GM19238 (cell line): ENCODE results near the gene GOT1.

Experiments used
- DNase-seq: peaks from one replicate; pipeline ENCODE4 v3.0.0; 2011; ENCODE audit warnings: low spot score; ENCODE audit not compliant: insufficient read length

Gene GOT1

DNA sequence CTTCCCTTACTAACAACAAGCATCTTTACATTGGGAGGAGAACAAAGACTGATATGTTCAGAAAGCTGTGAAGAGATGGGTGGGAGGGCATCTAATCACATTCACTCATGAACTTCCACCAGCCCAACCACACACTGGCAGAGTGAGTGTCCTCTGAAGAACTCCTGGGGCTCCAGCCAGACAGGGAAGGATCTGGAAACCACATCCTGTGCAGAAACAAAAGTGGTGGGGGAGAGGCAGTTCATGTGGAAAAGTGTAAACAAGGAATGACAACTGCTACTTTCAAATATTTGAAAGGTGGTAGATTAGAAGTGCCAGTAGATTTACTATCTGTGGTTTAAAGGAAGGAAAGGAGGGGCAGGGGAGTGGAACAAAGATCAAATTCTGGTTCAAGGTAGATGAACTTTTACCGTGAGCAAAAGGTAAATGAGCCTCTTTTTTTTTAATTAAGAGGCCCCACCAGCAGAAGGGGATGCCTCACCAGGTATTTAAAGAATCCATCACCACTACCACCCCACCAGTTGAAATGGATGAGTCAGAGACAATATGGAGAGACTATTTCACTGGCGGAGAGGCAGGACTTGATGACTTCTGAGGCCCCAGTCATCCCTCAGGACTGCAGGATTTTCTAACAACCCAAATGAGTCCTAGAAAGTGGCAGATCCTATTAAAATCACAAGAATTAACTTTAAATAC is 34.5 kb downstream of the GOT1 start:
- DNase-seq: no peak

DNA sequence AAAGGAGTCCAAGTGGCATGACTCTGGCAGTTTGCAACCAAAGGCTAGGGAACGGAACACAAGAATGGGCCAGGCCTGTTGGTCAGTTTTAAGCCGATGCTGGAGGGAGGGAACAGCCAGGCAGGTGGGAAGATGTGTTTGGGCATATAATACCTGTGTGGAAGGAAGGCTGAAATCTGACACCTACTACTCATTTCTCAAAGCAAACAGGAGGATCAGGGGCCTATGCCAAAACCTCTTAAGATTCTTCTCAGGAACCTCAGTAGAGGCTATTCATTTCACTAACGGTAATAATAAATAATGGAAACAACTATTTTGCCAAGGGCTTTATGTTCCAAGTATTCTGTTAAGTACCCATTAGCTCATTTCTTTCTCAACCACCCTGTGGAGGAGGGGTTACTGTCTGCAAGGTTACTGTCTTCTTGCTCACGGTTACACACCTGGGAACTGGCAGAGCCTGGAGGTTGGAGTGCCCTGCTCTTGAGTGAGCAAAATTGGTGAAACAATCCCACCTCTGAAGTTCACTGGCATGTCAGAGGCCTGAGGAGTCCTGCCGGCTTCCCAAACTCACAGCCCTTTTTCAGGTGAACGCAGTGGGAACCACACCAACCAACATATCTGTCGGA is 35.5 kb downstream of the GOT1 start:
- DNase-seq: no peak

DNA sequence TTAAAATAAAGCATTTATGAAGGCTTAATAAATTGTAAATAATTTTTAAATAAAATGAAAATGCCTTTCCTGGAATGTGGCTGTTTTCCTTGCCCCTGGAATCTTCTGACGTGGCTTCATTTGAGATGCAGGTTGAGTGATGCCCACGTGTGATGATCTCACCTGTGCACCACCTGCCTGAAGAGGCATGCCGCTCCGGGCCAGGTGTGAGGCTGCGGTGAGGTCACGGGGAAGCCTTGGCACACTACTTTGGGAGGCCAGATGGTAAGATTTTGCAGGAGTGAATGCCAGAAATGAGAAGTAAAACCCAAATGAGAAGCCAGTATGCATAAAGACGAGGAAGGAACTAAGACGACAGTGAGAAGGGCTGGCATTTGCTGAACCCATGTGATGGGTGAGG is 36.2 kb downstream of the GOT1 start:
- DNase-seq: no peak

GRCh38 chr10:99393683-99394082 is 36.7 kb downstream of the GOT1 start:
- DNase-seq: no peak

DNA sequence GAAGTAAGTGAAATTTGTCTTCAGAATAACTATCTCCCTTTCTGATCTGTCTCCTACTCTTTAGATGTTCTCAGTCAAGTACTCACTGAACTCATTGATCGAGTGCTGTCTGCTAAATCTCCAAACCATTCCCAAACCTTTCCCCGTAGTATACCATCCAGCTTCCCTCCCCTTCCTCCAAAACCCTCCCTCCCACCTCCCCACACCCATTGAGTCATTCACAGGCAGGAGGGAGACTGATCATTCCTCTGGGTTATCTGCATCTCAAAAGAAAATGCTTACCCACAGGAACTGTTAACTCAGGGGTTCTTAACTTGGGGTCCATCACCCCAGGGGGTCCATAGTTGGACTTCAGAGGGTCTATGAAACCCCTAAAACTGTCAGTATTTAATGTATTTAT is 37.4 kb downstream of the GOT1 start:
- no peak for DNase-seq

- no peak for DNase-seq
These were observed 39.1 kb downstream of the GOT1 start for GRCh38 chr10:99391346-99391745.

- no peak for DNase-seq
These were observed 40.5 kb downstream of the GOT1 start for GRCh38 chr10:99389729-99390480.

DNA sequence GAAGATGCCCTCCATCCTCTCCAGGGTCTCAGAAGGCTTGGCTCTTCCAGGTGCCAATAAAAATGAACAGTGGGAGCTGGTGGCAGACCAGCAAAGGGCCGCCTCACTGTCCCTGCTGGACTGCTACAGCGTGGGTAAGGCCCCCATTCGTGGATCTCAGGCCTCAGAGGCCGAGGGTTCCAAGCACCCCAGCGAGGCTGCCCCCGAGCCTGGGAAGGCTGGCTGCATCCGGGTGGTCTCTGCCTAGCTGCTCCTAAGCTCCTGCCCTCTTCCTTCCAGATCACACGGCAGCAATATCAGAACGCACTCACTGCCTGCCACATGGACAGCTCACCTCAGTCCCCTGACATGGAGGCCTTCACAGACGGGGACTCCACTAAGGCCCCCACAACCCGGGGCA is 42.9 kb downstream of the GOT1 start:
- DNase-seq: no peak

DNA sequence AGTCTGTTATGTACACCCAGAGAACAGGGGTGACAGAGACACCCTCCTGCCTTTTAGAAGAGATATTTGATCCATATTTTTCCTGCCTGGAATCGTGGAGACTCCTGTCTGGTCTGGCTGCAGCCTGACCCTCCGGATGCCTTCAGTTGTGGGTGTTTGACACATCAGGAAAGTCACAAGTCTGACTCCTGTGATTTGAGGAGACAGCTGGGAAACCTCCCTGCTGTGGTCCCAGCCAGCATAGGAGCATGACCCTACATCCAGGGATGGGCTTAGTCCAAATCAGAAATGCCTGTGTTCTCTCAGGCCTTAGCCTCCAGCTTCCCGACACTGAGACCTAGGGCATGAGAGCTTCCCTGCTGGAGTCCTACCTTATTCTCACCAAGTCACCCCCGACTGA is 43.4 kb downstream of the GOT1 start:
- DNase-seq: no peak

GRCh38 chr10:99382176-99382575 is 48.2 kb downstream of the GOT1 start:
- no peak for DNase-seq

GRCh38 chr10:99375426-99375825 is 55.0 kb downstream of the GOT1 start:
- no peak for DNase-seq

- DNase-seq: no peak
These were observed 55.5 kb downstream of the GOT1 start for GRCh38 chr10:99374972-99375371.

DNA sequence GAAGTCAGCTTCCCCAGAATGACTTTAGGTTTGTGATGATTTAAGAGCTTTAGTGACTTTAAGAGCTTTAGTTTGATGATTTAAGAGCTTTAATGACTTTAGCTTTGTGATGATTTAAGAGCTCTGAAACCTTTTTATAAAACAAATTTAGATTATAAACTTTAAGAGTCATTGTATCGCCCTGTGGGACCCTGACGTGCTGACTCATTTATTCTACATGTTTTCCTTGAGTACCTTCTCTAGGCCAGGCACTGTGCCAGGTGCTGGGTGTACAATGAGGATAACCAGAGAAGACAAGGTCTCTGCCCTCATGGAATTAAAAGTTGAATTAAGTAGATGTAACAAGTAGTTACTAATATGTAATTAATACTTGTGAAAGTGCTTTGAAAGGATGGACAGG is 55.9 kb downstream of the GOT1 start:
- no peak for DNase-seq

DNA sequence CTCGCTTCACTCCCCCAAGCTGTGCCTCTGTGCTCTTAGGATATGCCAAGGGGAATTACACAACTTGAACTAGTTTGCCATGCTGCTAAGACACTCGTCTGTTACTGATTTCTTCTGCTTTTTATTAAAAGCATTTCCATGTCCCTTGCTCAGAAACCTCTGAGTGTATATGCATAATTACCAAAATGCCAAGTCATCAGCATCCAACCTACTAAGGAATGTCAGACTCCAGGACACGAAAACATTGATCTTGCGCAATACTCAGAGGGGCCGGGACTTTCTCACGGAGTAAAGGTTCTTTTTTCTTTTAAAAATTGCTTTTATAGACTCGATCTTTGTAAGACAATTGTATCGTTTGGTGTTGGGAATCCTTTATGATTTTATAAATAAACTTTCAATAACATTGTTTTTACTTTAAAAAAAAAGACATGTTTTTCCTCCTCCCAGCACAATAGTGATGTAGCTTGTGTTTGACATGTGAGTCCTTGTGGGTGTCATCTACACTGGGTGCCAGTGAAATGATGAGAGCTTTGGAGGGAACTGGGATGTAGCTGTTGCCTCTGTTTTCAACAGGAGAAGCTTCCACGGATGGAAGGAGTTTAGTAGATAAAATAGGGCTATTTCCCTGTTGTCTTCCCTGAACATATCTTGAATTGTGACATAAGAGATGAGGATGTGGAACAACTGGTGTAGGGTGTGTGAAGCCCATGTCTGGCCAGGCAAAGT is 57.7 kb downstream of the GOT1 start:
- no peak for DNase-seq

GRCh38 chr10:99370993-99371392 is 59.4 kb downstream of the GOT1 start:
- DNase-seq: peak; percentile 19

GRCh38 chr10:99369551-99369950 is 60.9 kb downstream of the GOT1 start:
- DNase-seq: no peak

DNA sequence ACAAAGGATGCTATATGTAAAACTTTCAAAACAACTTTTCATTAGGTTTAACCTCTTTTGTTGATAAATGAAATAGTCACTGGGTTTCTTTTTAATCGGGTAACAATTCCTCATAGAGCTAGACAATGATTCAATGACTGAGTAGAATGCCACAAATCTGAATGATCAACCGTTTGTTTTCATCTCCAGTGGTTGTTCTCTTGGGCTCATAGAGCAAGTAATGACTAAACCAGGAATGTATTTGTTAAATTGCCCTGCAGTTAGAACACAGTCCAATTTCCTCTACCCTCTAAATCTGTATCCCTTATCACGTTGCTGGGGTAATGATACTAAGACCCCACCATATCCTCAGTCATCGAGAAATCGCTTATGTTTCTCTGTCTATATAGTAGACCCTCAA is 61.3 kb downstream of the GOT1 start:
- DNase-seq: no peak

- DNase-seq: no peak
These were observed 61.8 kb downstream of the GOT1 start for GRCh38 chr10:99368646-99369045.

- DNase-seq: no peak
These were observed 63.8 kb downstream of the GOT1 start for GRCh38 chr10:99366666-99367065.

DNA sequence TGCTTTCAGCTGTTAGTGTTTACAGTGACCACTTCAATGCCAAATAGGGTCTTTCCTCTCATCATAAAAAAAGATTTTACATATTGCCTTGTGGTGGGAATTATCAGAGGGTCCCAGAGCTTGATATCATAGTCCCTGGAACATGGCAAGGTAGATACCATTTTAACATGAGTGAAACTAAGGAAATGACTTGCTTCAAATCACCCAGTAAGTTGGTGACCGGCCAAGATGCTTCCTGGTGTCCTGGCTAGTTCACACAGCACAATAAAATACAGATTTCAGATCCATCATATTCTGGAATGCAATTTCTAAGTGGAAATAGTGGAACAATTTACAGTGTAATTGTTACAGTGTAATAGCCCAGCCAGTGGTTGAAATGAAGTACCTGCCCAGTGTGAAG is 64.7 kb downstream of the GOT1 start:
- DNase-seq: no peak

DNA sequence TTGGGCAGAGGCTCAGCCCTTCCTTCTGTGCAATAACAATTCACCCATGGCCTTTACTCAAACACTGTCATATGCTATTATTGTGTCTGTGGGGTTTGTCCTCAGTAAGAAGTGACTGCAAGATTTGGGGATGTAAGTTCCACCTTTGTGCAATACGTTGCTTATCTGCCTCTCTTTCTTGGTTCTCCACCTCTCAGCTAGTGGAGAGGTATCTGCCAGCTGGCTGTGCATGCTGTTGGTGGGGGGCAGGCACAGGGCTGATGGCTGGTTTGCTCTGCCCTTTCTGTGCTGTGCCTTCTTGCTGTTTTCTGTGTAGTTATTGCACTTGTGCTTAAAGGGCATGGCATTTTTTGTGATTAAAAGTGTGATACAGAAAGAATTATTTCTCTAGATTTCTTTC is 65.1 kb downstream of the GOT1 start:
- no peak for DNase-seq

- DNase-seq: no peak
These were observed 66.3 kb downstream of the GOT1 start for GRCh38 chr10:99364125-99364524.
